ENCODE measurements around the gene AFF4. TPM values are rescaled to one million over a fixed set of nuclear protein-coding genes. Genes with fewer than 3 reads are reported as not detected.

Gene AFF4
- total and polyA plus RNA-seq, 2 of the 4 experiments (the other 2 are of a cell fraction): 27.3 to 57.2 TPM

GRCh38 chr5:132962429-132963021 lies 909 bp downstream of the AFF4 start:
- Histone ChIP-seq H3K9me3 (ENCODE audit: control insufficient read depth, insufficient read depth, low read length) (no peaks in the 10 kb centered on the region), H2AK5ac (ENCODE audit: low read depth, low read length) (peak overlapping the region; percentile 79), H2BK5ac (ENCODE audit: low read depth, low read length, poor library complexity, severe bottlenecking) (peak overlapping the region; percentile 99), H3K4ac (ENCODE audit: low read depth, low read length) (peak overlapping the region; percentile 92), H3K23ac (ENCODE audit: low read depth, low read length) (peak overlapping the region; percentile 95), H4K20me1 (ENCODE audit: insufficient read depth, low read length) (peaks cover 51% of the 10 kb centered on the region), H2BK15ac (ENCODE audit: low read depth, low read length) (no peak overlapping the region), H3K4me1 (ENCODE audit: control insufficient read depth, insufficient read depth, low read length) (peaks cover 2% of the 10 kb centered on the region; the same call in 1 of the 2 replicates), H3K9ac (ENCODE audit: low read depth, low read length) (peak overlapping the region; percentile 100), H3K27me3 (ENCODE audit: control insufficient read depth, insufficient read depth, low read length) (no peaks in the 10 kb centered on the region), H3K18ac (ENCODE audit: low read depth, low read length) (peak overlapping the region; percentile 91), H3K36me3 (ENCODE audit: control insufficient read depth, insufficient read depth, low read length) (peaks cover 2% of the 10 kb centered on the region; the same call in 1 of the 2 replicates), H3K79me1 (ENCODE audit: low read depth in 1 of 2, low read length in 2 of 2) (peaks cover 0 to 16% of the 10 kb centered on the region in 2 experiments; a peak in 2 of 4 replicates), H2AFZ (replicated peaks; ENCODE audit: low read length, poor library complexity) (peak overlapping the region; percentile 47), H2BK120ac (ENCODE audit: low read depth, low read length) (no peak overlapping the region; the same call in 1 of the 2 replicates), H2AK9ac (replicated peaks; ENCODE audit: low read depth, low read length, poor library complexity) (peak overlapping the region; percentile 47), H4K91ac (ENCODE audit: insufficient read depth, low read depth, low read length) (peak overlapping the region; percentile 88), H3K9me1 (ENCODE audit: insufficient read depth, low read length) (peaks cover 6% of the 10 kb centered on the region), H4K5ac (ENCODE audit: low read depth, low read length) (peak overlapping the region; percentile 78), H3K27ac (ENCODE audit: insufficient read depth, low read length) (peak overlapping the region; percentile 98), H3K4me3 (ENCODE audit: insufficient read depth, low read depth, low read length) (peak overlapping the region; percentile 84), H4K8ac (ENCODE audit: low read depth in 2 of 2, low read length in 2 of 2) (peak overlapping the region; percentile 75 to 80), H3K14ac (replicated peaks; ENCODE audit: low read depth, low read length) (peak overlapping the region; percentile 84), H3K4me2 (ENCODE audit: low read depth, low read length) (peak overlapping the region; percentile 92), H3K56ac (ENCODE audit: extremely low read depth, insufficient read depth, low read length) (peak overlapping the region; percentile 96), H2BK20ac (ENCODE audit: low read depth, low read length) (no peak overlapping the region)
- peak; percentile 76 for DNase-seq
- POLR2A ChIA-PET (ENCODE audit: unreplicated experiment): no interaction called here
- WGBS, 2 experiments (ENCODE audit: extremely low coverage in 2 of 2, insufficient read length in 1 of 2): 0% methylated on average over 1 of the region's 21 CpGs; no CpG with 5 or more reads in 1 of the 2 experiments
- no peak for ATAC-seq (ENCODE audit: low read depth)
- TF ChIP-seq NFE2L2 (IDR thresholded peaks at IDR 0.05; ENCODE audit: low read depth, low read length) (no peak), RAD21 (IDR thresholded peaks at IDR 0.05; ENCODE audit: low read length) (no peak), CTCF (conservative IDR thresholded peaks at IDR 0.05; ENCODE audit: low read depth, low read length) (no peak), BHLHE40 (IDR thresholded peaks at IDR 0.05; ENCODE audit: low read depth, low read length) (no peak), RCOR1 (IDR thresholded peaks at IDR 0.05; ENCODE audit: insufficient replicate concordance, low read length) (no peak), MAFK (IDR thresholded peaks at IDR 0.05; ENCODE audit: low read depth, low read length) (no peak), SMC3 (IDR thresholded peaks at IDR 0.05; ENCODE audit: low read depth, low read length) (no peak), FOS (IDR thresholded peaks at IDR 0.05; ENCODE audit: low read depth, low read length) (no peak), RFX5 (IDR thresholded peaks at IDR 0.05; ENCODE audit: low read depth, low read length) (no peak), MAZ (IDR thresholded peaks at IDR 0.05; ENCODE audit: borderline replicate concordance, low read depth, low read length) (peak; percentile 56; the same call in 1 of the 2 replicates), CEBPB (IDR thresholded peaks at IDR 0.05; ENCODE audit: low read depth, low read length) (no peak), POLR2A (IDR thresholded peaks at IDR 0.05; ENCODE audit: low read depth, low read length) (peak; percentile 83; the same call in 1 of the 2 replicates)
- in situ Hi-C loops (cut with MboI; ENCODE audit: low sequenced_read_pairs) (no loop called here), intact Hi-C loops (cut with micrococcal nuclease) (loop anchor here (2.0 kb wide), 2 partner anchors 64 to 88 kb away; partner anchors contain the start of gene ZCCHC10), dilution Hi-C loops (cut with HindIII; ENCODE audit: low sequenced_read_pairs, unreplicated experiment) (no loop called here)
- CTCF ChIA-PET: interaction anchor here (0.6 to 0.9 kb wide), 2 partner anchors 52 to 1043 kb away, joined by 3 read pairs; no protein-coding TSS in a partner anchor
- BruUV-seq (replicated peaks): no TSS peak
